ENCODE results near the gene IPO7.
"Not testable (repeated sequence)": the region's sequence is repeated elsewhere in the genome, so short reads cannot be mapped to it uniquely, and the experiment has no call there.

The IPO7 gene

DNA sequence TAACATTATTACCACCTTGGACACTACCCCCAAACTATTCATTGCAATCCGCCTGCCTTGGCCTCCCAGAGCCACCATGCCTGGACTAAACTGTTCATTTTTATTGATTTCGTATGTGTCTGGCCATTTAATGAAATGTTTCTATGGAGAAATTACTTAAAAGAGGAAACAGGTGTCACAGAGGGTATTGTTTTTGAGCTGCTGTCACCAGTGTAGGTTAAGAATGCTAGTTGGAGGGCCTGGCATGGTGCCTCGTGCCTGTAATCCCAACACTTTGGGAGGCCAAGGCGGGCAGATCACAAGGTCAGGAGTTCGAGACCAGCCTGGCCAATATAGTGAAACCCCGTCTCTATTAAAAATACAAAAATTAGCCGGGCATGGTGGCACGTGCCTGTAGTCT, 17.4 kb downstream of the IPO7 start:
- DNase-seq, result not testable (repeated sequence)

DNA sequence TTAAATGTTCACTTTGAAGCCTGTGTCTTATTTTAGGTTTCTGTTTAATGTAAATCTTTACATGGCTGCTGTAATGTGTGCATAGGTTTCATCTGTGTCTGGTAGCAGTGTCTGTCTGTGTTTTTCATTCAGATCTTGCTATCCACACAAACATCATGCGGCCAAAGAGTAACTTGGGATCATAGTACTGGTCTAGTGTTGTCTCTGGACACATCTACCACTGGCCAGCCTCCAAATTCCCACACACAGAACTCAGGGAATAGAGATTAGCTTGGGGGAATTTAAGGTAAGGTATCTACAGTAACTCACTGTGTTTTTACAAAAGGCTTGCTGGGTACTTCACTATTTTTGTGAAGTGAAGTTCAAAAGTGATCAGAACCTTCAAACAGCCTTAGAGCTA, 44.3 kb downstream of the IPO7 start:
- no peak for DNase-seq

DNA sequence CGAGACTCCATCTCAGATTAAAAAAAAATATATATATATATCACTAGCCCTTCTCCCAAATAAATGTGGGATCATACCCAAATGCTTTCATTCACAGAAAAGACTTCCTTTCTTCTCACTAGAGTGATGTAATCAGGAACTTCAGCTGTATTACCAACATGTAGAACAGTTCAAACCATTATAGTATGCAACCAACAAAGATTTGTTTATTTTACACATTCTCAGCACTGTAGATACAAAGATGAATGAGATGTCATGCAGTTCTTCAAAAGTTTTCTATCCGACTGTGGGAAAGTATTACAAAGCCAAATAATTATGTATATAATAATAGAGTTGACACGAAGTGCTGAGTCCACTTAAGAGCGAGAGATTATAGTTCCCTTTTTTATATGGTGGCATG, 54.2 kb downstream of the IPO7 start:
- DNase-seq, result no peak

DNA sequence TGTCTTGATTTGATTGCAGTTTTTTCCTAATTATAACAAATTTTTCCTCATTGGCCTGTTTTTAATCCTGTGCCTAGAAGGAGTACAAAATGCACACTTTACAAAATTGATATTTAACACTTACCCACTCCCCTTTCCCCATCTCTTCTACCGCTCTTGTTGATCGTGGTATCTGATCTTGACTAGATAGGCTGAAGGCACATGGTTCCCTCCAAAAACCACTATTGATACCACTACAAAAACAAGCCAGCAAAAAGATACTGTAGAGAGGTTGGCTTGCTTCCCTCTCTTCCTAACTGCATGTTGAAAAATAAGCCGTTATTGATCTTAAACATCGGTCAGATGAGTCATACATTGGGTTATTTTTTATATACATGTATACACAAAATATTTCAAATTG, 61.8 kb downstream of the IPO7 start:
- no peak for DNase-seq

DNA sequence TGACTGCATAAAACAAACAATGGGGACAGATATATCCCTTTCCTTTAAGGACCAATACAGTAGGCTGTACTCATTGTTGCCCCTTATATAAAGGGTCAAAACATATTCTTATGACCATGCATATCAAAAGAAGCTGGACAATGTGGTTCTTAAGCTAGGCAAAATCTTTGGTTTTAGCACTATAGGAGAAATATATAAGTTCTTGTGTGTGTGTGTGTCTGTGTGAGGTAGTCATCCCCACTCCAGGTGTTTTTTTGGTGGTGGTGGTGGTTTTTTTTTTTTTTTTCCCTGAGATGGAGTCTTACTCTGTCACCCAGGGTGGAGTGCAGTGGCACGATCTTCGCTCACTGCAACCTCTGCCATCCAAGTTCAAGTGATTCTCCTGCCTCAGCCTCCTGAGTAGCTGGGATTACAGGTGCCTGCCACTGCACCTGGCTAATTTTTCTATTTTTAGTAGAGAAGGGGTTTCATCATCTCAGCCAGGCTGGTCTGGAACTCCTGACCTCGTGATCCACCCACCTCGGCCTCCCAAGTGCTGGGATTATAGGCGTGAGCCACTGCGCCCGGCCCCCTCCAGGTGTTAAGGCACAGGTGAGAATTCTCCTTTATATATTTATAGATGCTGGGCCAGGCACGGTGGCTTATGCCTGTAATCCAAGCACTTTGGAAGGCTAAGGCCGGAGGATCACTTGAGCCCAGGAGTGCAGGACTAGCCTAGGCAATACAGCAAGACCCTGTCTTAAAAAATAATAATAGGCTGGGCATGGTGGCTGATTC, 64.3 kb downstream of the IPO7 start:
- DNase-seq, result no peak

DNA sequence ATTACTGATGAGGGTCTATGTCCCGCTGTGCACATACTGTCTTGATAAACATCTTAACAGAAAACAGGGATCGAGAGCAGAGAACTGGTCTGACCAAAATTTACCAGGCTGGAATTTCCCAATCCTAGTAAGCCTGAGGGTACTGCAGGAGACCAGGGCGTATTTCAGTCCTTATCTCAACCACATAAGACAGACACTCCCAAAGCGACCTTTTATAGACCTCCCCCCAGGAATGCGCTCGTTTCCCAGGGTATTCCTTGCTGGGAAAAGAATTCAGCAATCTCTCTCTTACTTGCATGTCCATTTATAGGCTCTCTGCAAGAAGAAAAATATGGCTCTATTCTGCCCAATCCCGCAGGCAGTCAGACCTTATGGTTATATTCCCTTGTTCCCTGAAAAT, 67.6 kb downstream of the IPO7 start:
- not testable (repeated sequence) for DNase-seq

DNA sequence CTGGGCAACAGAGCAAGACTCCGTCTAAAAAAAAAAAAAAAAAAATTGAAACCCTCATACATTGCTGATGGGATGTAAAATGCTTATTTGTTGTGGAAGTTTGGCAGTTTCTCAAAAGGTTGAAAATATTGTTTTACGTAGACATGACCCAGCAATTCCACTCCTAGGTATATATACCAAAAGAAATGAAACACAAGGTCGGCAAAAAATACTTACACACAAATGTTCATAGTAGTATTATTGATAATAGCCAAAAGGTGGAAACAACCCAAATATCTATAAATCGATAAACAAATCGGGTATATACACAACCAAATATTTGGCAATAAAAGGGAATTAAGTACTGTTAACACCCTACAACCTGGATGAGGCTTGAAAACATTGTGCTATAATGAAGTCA, 71.3 kb downstream of the IPO7 start:
- no peak for DNase-seq

DNA sequence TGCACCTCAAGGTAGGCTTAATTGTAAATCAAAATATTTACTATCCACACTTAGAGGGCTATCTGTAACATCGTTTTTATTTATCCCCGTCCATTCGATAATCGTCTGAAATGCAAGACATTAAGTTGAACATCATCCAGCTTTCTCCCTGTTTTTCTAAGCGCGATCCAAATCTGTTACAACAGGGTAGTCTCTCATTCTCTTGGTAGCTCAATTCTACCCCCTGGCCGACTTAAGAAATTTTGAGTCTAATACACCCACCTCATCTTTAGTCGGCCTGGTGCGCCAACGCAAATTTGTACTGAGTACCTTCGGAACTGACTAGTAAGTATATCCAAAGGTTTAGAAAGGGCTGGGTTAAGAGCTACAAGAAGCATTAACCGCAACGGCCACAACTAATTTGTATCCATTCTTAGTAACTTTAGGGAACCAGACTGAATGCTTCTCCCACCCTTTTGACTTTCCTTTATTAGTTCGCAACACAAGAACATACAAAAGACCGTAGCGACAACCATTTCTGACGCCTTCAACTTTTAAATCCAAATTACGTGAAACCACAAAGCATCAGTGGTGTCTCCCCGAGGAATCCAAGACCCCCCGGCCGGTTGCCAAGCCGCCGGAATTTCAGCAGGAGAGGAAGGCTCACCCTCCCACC, 75.3 kb downstream of the IPO7 start:
- peak; percentile 10 for DNase-seq

DNA sequence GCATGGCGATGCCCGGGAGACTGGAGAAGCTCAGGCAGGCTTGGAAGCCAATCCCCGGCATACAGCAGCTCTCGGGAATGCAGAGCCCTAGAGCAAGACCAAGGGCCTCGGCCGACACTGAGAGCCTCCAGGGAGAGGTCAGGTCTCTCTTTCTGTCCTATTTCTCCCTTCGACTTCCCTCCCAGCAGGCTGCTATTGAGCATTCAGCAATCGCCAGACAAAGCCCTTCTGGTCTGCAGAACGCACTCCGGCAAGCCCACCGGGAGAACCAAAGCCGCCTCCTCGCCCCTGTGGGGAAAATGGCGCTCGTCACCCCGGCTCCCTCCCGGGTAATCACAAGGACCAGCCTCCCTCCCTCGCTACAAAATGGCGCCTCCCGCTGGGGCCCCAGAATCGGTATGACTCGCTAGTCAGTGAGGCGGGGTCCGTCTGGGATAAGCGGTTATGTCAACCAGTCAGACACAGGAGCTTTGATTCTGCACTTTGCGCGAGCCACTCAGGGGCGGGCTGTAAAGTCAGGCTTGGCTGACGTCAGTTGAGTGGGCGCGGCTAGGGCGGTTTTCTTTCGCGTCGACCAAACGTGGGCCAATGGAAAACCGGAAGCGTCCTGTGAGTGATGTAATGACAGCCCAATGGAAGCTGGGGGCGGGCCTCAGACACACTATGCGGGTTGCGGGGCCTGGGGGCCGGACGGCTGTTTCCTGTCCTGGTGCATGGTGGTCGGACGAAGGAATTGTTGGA, 76.0 kb downstream of the IPO7 start, which contains the start of gene ZNF143:
ZNF143 (plus strand) TSS at position 691 of the 741 bp plus-strand sequence. CDS start 10,297 bp downstream, outside the sequence.
- DNase-seq, result peak; percentile 100

DNA sequence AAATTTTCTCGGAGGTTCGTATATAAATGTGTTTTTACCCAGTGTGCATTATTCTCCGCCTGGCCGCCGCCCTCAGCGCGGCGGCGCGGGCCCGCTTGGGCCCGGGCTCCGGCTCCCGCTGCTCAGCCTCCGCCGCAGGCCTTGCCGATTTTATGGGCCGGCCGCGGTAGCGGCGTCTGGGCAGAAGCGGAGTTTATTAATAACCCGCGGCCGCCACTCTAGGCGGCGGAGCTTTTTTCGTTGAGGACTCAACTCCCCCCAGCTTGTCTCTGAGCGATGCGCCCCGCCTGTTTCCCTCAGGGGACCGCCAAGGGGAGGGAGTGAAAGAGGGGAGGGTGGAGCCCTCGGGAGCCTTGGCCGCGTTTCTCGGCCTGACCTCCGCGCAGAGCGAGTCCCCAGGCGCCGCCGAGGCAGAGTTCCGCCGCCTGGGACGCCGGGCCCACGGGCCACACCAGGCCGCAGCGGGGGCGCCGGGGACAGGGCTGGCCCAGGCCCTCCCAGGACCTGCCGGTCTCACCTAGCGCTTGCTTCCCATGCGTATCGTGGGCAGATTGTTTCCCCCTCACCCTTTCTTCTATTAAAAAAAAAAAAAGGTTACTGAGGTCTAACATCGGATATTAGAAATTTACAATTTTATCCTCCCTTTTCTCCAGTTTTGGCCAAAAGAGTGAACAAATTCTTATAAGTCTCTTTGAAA, 76.8 kb downstream of the IPO7 start:
- DNase-seq, result peak; percentile 78

DNA sequence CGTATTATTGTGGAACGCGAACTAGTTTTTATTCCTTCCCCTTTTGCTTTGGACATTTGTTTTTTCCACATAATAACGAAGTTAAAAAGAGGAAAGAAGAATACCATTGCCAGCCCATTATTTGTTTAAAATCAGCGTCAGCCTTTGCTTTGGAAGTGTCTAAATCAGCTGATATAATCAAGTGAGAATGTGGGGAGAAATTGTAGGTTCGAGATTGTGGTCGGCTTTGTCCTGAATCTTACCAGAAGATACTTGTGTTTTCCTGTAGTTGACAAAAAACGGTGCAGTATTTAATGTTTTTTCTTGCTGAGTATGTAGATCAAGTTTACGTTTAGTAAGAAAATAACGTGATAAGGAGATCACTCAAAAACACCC, 77.3 kb downstream of the IPO7 start:
- no peak for DNase-seq

DNA sequence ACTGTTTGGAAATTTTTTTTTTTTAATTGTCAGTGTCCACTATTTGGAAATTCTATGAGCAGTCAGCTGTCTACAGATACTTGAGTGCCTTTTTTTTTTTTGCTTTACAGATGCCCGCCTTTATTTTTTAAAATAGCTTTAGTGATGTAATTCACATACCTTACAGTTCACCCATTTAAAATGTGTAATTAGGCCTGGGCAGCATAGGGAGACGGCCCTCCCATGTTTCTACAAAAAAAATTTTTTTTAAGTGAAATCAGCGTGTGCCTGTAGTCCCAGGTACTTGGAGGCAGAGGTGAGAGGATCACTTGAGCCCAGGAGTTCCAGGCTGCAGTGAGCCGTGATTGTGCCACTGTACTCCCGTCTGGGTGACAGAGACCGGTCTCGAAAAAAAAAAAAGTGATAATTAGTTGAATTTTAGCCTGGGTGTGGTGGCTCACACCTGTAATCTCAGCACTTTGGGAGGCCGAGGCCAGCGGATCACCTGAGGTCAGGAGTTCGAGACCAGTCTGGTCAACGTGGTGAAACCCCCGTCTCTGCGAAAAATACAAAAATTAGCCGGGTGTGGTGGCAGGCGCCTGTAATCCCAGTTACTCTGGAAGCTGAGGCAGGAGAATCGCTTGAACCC, 77.8 kb downstream of the IPO7 start:
- no peak for DNase-seq

DNA sequence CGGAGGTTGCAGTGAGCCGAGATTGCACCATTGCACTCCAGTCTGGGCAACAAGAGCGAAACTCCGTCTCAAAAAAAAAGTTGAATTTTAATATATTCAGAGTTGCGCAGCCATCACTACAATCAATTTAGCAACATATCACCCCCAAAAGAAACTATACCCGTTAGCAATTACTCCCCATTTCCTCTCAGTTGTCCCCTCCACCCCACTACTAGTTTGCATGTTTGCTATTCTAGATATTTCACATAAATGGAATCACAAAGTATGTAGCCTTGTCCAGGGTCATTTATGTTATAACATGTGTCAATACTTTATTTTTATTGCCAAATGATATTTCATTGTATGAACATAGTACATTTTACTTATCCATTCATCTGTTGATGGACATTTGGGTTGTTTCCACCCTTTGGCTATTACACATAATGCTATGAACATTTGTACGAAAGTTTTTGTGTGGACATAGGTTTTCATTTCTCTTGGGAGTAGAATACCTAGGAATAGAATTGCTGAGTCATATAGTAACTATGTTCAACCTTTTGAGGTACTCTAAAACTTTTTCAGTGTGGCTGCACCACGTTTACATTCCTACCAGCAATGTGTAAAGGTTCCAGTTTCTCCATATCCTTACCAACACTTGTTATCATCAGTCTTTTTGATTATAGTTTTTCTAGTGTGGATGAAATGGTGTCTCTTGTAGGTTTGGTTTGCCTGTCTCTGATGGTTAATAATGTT, 78.5 kb downstream of the IPO7 start:
- no peak for DNase-seq

DNA sequence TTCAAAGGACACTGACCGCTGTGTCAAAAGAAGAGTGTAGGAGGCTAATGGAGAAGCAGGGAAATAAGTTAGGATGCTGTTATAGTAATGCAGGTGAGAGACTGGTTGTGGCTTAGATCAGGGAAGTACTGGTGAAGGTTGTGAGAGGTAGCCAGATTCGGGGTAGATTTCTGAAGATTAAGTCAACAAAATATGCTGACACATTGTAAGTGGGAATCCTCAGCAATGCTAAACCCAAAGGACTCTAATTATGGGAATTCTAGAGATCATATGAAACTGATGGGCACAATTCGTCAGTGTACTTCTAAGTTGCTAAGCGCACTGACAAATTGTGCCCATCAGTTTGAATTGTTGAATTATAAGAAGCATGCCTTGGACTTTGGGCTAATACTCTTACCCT, 86.3 kb downstream of the IPO7 start:
- no peak for DNase-seq

DNA sequence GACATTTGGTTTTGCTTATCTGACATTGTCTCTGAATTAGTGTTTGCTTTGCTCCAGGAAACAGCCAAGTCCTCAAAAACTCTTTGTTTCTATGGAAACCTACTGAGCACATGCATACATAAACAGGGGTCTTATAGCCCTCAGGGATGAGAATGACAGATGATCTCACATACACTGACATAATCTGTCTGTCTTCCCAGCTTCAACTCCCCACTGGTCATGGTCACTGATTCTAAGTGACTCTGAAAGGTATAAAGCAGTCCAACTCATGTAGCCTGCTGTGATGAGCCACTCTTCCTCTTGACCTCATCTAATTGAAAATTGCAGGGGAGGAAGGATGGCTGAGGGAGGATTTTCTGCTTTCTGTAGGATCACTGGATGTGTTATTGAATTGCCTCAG, 89.0 kb downstream of the IPO7 start:
- DNase-seq, result no peak

DNA sequence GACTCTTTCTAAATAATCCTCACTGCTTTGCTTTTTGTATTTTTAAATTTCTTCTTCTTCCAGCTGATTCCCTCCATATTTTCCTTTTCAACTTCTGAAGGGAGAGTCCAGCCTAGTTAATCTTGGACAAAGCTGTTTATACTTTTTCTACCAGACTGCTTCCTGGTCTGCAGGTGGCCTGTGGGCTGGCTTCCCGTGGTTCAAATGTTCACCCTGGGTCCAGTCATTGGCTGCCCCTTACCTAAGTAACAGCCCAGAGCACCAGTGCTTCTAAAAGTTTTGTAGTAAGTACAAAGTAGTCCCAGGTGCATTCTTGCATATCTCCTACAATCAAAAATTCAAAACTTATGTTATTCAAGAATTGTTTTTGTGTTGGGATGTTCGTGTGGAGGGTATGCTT, 95.4 kb downstream of the IPO7 start:
- DNase-seq, result no peak

DNA sequence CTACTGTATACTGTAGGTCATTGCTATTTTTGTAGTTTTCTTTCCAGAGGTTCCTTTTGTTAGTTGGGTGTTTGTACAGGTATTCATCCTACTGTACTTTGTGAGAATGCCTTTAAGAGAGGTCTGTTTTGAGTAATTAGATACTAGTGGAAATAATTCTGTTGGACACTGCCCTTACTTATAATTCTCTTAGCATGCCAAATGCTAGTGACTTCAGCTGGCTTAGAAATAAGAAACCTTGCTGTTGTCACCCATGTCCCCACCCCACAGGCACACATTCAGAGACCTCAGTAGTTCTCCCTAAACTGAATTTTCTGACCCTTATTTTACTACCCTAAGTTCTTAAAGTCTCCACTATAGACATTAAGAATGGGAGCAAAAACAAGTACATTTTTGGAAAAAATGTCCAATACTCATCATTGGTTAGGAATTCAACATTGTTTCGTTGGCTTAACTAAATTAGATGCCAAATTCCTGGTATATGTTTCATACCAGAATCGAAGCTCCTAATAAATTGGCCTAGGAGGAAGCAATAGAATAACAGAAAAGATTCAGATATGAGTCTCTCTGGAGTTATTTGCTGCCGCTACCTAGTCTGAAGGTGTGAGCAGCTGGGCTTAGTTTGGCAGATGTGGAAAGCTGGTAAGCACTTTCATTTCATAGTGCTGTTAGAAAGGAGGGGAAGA, 104.8 kb downstream of the IPO7 start:
- DNase-seq, result no peak

DNA sequence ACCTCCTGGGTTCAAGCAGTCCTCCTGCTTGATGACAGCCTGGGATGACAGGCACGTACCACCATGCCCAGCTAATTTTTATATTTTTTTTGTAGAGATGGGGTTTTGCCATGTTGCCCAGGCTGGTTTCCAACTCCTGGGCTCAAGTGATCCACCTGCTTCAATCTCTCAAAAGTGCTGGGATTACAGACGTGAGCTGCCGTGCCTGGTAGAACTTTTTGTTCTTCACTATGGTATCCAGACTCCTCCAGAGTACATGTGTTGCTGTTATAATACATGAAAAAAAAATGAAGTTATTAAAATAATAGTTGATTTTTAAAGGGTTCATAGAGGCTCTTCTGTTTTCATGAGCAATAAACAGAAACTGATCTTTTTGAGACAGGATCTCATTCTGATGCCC, 105.9 kb downstream of the IPO7 start:
- DNase-seq, result no peak

DNA sequence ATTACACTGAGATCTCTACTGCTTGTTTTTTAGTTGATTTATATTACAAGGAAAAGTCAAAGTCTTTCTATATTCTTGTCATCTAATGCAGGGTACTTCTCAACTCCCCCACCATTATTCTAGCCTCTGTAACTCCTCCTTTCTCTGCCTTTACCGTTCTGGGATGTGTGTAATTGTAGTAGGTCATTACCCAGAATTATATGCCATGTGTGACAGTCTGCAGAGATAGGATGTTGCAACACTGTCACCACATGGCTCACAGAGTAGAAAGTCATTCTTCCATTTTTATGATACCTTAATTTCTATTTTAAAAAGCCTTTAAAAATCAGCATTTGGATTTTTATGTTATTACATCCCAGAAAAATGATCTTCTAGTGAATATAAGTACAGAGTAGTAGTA, 109.0 kb downstream of the IPO7 start:
- DNase-seq, result no peak

DNA sequence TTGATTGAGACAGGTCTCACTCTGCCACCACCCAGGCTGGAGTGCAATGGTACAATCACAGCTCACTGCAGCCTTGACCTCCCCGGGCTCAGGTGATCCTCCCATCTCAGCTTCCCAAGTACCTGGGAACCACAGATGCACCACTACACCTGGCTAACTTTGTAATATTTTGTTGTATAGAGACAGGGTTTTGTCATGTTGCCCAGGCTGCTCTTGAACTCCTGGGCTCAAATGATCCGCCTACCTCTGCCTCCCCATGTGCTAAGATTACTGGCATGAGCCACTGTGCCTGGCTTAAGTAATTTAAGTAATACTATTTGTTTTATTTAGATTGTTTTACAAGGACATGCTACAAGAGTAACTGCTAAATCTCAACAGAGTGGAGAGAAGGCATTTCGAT, 109.9 kb downstream of the IPO7 start:
- DNase-seq, result no peak

DNA sequence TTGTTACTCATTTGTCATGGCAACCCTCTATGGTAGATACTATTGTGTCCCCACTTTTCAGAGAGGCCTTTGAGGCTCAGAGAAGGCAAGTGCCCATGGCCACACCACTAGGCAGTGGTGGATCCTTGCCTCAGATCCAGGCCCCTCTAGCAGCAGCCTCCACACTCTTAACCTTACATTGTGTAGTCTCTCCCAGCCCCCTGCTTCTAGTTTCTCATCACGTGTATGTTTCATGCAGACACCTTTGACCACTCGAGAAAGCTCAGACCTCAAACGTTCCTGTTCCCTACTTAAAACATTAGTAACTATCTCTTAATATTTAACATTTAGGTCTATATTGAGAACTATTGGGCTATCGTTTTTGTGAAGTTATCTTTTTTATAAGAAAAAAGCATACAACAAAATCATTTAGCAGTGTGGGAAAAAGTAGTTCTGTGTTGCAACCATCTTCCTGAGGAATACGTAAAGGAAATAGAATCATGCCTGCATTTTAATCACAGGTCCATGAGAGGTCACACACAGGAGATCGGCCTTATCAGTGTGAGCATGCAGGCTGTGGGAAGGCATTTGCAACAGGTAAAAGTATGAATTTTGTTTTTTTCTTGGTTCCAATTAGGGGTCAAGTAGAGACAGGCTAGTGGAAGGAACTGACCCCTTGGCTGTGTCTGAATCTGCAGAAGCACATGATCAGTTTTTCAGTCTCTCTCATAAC, 111.5 kb downstream of the IPO7 start:
- DNase-seq, result no peak

All from activated gamma-delta T cell treated with Interleukin-2 at 50 U/mL for 16 hours (primary cell).